ENCODE data around the gene ATP8A2.
"Not testable (repeated sequence)": the region's sequence is repeated elsewhere in the genome, so short reads cannot be mapped to it uniquely, and the experiment has no call there.

ATP8A2 gene

DNA sequence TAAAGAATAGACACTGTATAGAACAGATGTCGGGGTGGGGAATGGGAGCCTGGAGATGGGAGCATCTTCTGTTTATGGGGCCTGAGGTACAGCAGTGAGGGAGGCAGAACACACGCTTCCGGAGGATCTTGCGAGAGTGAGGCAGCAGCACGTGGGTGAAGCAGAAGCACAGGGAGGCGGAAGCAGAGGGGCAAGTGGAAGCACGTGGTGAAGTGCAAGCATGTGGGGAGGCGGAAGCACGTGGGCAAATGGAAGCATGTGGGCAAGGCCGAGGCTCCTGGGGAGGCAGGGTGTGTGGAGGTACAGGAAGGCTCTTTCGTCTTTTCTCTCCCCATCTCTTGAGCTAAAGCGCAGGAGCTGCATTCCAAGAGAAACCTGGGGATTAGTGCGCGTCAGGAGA, 198.4 kb downstream of the ATP8A2 start:
- no peak for FAIRE-seq

- FAIRE-seq = no peak
These were observed 199.5 kb downstream of the ATP8A2 start for GRCh38 chr13:25571237-25571636.

- not testable (repeated sequence) for FAIRE-seq
These were observed 200.4 kb downstream of the ATP8A2 start for GRCh38 chr13:25572171-25572570.

- peak; percentile 94 for FAIRE-seq
These were observed 202.9 kb downstream of the ATP8A2 start for GRCh38 chr13:25574437-25575411.

GRCh38 chr13:25575562-25575961, 203.8 kb downstream of the ATP8A2 start:
- FAIRE-seq = no peak

DNA sequence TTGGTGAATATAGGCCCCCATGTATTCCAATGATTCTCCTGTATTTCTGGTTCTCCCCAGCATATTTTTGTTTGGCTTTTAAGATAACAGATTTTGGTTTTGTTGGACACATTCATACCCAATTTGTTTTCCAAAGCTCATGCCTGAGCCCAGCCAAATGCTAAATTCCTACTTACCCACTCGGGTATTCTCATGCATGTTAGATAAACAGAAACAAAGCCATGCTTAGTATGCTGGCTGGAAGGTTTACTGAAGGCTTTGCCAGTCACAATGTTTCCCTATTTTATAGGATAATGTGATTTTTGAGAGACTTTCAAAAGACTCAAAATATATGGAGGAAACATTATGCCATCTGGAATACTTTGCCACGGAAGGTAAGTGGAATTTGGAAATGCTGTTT, 206.8 kb downstream of the ATP8A2 start:
- no peak for FAIRE-seq

- FAIRE-seq = no peak
These were observed 207.4 kb downstream of the ATP8A2 start for GRCh38 chr13:25579221-25579620.

- no peak for FAIRE-seq
These were observed 209.6 kb downstream of the ATP8A2 start for GRCh38 chr13:25581351-25581750.

- no peak for FAIRE-seq
These were observed 212.3 kb downstream of the ATP8A2 start for GRCh38 chr13:25584087-25584486.

GRCh38 chr13:25585000-25585399, 213.2 kb downstream of the ATP8A2 start:
- no peak for FAIRE-seq

- FAIRE-seq = no peak
These were observed 215.7 kb downstream of the ATP8A2 start for GRCh38 chr13:25587326-25587980.

- no peak for FAIRE-seq
These were observed 216.7 kb downstream of the ATP8A2 start for GRCh38 chr13:25588336-25589060.

GRCh38 chr13:25598421-25598820, 226.6 kb downstream of the ATP8A2 start:
- FAIRE-seq = no peak

- no peak for FAIRE-seq
These were observed 230.4 kb downstream of the ATP8A2 start for GRCh38 chr13:25602176-25602575.

- no peak for FAIRE-seq
These were observed 232.3 kb downstream of the ATP8A2 start for GRCh38 chr13:25604106-25604505.

GRCh38 chr13:25607096-25607495, 235.3 kb downstream of the ATP8A2 start:
- FAIRE-seq = no peak

DNA sequence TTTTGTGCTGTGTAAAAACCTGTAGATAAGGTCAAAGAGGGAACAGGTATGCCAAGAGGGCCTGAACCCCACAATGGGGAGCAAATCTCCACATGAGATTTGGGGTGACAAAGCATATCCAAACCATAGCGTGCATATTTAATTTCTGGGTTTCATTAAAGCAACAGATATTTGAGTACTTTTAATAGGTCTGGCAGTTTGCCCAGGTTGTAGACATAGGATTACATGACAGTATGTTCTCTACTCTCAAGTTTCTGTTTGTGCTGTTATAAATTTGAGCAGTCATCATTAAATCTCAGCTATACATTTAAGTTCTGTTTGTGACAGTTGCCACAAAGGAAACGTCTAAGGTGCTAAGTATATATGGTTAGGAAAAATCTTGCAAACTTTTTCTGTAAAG, 236.4 kb downstream of the ATP8A2 start:
- FAIRE-seq = no peak

DNA sequence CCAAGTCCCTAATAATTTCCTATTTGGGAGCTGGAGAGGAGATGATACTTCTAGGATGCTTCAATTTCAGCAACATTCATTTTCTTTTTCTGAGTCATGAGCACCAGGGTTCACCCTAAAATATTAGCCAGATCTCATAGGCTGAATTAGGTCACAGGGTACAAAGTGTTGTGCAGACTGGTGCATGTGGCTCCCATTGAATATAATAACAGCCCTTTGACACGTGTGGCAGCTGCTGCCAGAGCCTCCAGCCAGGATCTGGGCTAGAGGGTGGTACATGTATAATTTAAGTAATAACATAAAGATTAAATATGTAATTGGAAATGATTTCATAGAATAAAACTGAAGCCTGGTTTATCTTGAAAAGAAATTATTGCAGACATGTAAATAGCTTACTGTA, 244.9 kb downstream of the ATP8A2 start:
- no peak for FAIRE-seq

- no peak for FAIRE-seq
These were observed 248.1 kb downstream of the ATP8A2 start for GRCh38 chr13:25619897-25620296.

GRCh38 chr13:25625414-25625813, 253.6 kb downstream of the ATP8A2 start:
- FAIRE-seq = no peak

DNA sequence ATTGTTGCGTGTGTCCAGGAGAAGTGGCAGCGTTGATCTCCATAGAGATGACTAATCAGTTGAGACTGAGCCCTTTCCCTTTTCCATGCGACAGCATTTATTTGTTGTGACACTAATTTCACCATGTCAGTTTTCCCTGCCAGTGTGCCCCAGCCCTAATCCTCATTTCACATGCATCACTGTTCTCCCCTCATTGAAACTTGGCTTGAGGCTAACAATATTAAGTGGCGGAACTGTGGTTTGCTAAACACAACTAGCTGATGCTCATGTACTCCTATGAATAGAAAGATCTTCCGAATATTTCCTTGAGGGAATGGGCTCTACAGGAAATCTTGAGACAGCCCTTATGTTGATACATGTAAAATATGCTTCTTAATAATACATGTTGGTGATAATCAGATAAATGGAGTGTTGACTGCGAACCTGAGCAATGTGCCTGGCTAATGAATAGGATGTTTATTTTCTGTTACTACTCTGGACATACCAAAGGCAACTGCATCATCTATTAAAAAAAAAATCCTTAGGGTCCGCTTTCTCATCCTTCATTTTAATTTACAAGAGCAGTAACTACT, 258.6 kb downstream of the ATP8A2 start:
- FAIRE-seq = no peak

GRCh38 chr13:25632166-25632888, 260.6 kb downstream of the ATP8A2 start:
- no peak for FAIRE-seq
